NCI-H526 treated with DMSO at 0.1 percent for 48 hours (cell line): Measurements from ENCODE around the gene CDH2.

Source experiments
- DNase-seq: peaks from one replicate; lab custom pipeline; 2025; lab: John Stamatoyannopoulos, UW

Gene CDH2

GRCh38 chr18:28168725-28169124 is 8.2 kb downstream of the CDH2 start:
- DNase-seq, result no peak

- DNase-seq, result no peak
These were observed 9.0 kb downstream of the CDH2 start for GRCh38 chr18:28167835-28168349.

- no peak for DNase-seq
These were observed 12.0 kb downstream of the CDH2 start for GRCh38 chr18:28164771-28165483.

- DNase-seq, result no peak
These were observed 13.6 kb downstream of the CDH2 start for GRCh38 chr18:28163201-28163775.

- DNase-seq, result no peak
These were observed 15.0 kb downstream of the CDH2 start for GRCh38 chr18:28161608-28162599.

GRCh38 chr18:28159055-28159454 is 17.9 kb downstream of the CDH2 start:
- no peak for DNase-seq

GRCh38 chr18:28158083-28158581 is 18.8 kb downstream of the CDH2 start:
- DNase-seq, result no peak

- no peak for DNase-seq
These were observed 23.4 kb downstream of the CDH2 start for GRCh38 chr18:28153485-28154065.

- DNase-seq, result no peak
These were observed 24.2 kb downstream of the CDH2 start for GRCh38 chr18:28152754-28153153.

- DNase-seq, result no peak
These were observed 24.6 kb downstream of the CDH2 start for GRCh38 chr18:28152354-28152753.

- DNase-seq, result no peak
These were observed 25.5 kb downstream of the CDH2 start for GRCh38 chr18:28151434-28151833.

GRCh38 chr18:28150925-28151324 is 26.0 kb downstream of the CDH2 start:
- DNase-seq, result no peak

- no peak for DNase-seq
These were observed 27.0 kb downstream of the CDH2 start for GRCh38 chr18:28149810-28150420.

GRCh38 chr18:28147674-28148171 is 29.2 kb downstream of the CDH2 start:
- no peak for DNase-seq

GRCh38 chr18:28143725-28144124 is 33.2 kb downstream of the CDH2 start:
- no peak for DNase-seq

- DNase-seq, result no peak
These were observed 38.1 kb downstream of the CDH2 start for GRCh38 chr18:28138816-28139215.

GRCh38 chr18:28136071-28136470 is 40.9 kb downstream of the CDH2 start:
- no peak for DNase-seq

- no peak for DNase-seq
These were observed 42.2 kb downstream of the CDH2 start for GRCh38 chr18:28134774-28135173.

GRCh38 chr18:28132084-28132483 is 44.8 kb downstream of the CDH2 start:
- DNase-seq, result no peak

- peak; percentile 12 for DNase-seq
These were observed 48.3 kb downstream of the CDH2 start for GRCh38 chr18:28128659-28128980.
